ENCODE data around the gene TMED4. TPM values are rescaled to one million over a fixed set of nuclear protein-coding genes. Genes with fewer than 3 reads are reported as not detected.

The TMED4 gene
- total RNA-seq, 2 experiments from 2014 or later = 78.8 to 82.0 TPM

DNA sequence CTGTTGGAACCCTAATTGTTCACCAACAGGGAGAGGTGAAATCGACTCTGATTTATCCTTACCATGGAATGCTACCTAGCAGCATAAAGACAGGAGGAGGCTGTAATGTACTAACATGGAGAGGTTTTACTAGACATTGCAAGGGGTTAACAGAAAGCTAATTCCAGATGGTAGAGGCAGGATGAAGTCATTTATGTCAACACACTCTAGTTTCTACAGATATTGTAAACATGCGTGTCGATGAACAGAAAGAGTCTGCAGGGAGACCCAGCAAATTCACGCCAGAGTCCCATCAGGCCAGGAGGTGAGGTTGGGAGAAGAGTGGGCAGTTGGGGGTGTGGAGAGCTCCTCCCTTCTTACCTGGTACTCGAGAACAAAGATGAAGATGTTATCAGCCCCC, 47.9 kb downstream of the TMED4 start:
- ChIA-PET CTCF (interaction anchor here (0.6 to 2.7 kb wide), 11 partner anchors 11 to 362 kb away, joined by 3 to 12 read pairs (median 3); no protein-coding TSS in a partner anchor), POLR2A (no interaction called here)

DNA sequence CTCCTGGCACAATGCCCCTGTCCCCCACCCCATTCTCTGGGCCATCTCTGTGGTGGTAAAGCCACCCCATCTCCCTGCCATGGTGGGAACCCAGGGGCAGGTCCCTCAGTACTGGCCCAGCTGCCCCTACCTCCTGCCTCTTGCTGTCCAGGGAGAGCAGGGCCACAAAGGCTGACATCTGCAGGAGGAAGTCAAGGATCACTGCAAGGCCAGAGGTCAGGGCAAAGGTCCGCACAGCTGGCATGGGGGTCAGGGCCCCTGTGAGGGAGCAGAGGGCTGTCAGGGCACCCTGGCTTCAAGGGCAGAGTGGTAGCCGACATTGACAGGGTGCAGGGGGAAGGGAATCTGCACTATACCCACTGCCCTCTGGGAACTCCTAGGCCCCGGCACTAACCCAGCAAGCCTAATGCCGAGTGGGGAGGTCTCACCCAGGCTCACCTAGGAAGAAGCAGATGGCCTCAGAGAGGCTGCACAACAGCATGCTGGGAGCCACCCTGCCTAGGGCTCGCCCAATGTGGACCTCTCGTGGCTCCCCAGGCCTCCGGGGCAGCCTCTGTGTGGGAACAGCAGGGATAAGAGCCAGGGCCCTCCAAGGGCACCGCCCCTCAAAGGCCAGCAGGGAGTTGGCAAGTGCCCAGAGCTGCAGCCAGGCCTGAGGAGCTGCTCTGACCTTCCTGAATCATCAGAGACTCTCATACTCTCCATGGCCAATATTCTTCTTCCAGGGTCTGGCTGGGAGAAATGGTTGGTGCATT, 48.6 kb downstream of the TMED4 start:
- ChIA-PET POLR2A (no interaction called here), CTCF (interaction anchor here (0.7 to 2.7 kb wide), 5 partner anchors 11 to 114 kb away, joined by 3 to 12 read pairs (median 3); no protein-coding TSS in a partner anchor)

DNA sequence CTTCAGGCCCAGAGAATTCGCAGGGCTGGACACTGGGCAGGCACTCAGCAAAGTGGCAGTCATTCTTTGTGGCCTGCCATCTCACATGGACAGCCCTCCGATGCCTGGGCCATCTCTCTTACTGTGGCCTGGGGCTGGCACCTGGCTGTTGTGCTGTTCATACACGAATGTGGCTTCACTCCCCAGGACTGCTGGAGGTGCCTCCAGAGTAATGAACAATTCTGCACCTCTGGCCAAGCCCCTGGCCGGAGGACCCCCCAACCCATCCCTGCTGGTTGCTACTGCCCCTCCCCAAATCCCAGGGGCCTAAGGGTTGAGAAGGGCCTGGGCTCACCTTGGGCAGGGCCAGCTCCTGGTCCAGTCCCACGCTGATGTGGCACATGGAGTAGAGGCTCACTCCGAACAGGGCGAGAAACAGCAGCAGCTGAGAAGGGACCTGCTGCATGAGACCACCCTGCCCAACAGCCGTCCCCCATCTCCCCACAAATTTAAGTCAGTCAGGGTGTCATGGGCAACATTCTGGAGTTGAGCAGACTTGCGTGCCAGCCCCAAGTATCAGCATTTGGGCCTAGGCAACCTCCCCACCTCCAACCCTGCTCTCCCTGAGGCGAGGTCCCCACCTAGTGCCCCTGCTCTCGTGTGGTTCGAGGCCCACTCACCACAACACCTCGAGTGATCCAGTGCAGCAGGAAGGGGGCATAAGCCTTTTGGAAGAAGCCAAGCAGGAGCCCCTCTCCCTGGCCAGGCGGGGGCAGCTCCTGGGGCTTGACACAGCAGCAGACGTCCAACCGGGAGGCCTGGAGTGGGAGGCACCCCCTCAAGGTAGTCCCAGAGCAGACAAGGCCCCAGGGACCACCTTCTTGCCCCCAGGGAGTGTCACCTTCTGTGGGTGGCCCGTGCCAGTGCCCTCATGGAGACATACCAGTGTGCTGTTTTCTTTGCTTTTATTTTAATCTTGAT, 50.3 kb downstream of the TMED4 start:
- POLR2A ChIA-PET = no interaction called here
- CTCF ChIA-PET = no interaction called here

DNA sequence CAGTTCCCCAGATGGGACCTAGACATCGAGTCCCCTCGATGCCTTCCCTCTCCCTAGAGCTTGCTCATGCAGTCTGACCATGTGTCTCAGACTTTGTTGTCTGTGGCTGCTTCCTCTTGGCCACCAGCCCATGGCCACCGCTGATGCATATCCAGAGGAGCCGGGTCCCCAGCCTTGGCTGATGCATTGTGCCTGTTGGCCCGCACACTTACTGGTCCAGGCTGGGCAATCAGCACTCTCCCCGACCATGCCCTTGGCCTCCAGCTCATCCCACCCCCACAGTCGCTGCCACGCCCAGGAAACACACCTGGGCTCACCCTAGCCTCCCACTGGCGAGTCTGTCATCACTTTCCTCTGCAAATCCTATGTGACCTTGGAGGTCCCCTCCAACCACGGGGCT, 51.0 kb downstream of the TMED4 start:
- ChIA-PET POLR2A (no interaction called here), CTCF (no interaction called here)

Other genes with a start within 250 kb of the TMED4 start
- 100 to 1,000 TPM in 1 of 2 experiments, 10 to 100 TPM in 1; 94.9 to 106 TPM for gene NUDCD3, start 91.6 kb downstream of the TMED4 start, total RNA-seq
- not detected for gene NPC1L1, start 40.9 kb downstream of the TMED4 start, total RNA-seq
- 100 to 1,000 TPM; 144 to 155 TPM for gene DDX56, start 8.3 kb downstream of the TMED4 start, total RNA-seq
- gene OGDH, start 24.4 kb upstream of the TMED4 start, total RNA-seq = 10 to 100 TPM; 82.1 to 86.4 TPM
- 100 to 1,000 TPM; 135 to 141 TPM for gene ZMIZ2, start 166.6 kb upstream of the TMED4 start, total RNA-seq
- gene PPIA, start 214.4 kb upstream of the TMED4 start, total RNA-seq = 1,000 to 10,000 TPM; 3,204 to 3,232 TPM